Retinal pigment epithelial cell (primary cell): Measurements from ENCODE around the gene LOXL3.

Source experiments
- DNase-seq: peaks from one replicate; pipeline ENCODE4 v3.0.0-alpha.2; 2010; ENCODE audit warnings: low read depth
- H3K4me3 ChIP-seq: 2 replicates; pipeline ENCODE4 v1.5.1; 2011; ENCODE audit warnings: mild to moderate bottlenecking, low read length, control low read depth, moderate library complexity
- CTCF ChIP-seq: conservative IDR thresholded peaks from 2 replicates; pipeline ENCODE4 v1.5.1; 2011; ENCODE audit warnings: low read depth, low read length, control low read depth, inconsistent platforms

Gene LOXL3

GRCh38 chr2:74513605-74514367 lies 40.0 kb downstream of the LOXL3 start:
- no peak overlapping the region for H3K4me3 ChIP-seq
- DNase-seq = no peak
- TF ChIP-seq CTCF = no peak

GRCh38 chr2:74512744-74513604 lies 40.8 kb downstream of the LOXL3 start:
- no peak overlapping the region for H3K4me3 ChIP-seq
- no peak for TF ChIP-seq CTCF
- no peak for DNase-seq

GRCh38 chr2:74511104-74511989 lies 42.4 kb downstream of the LOXL3 start:
- no peak for DNase-seq
- no peak for TF ChIP-seq CTCF
- H3K4me3 ChIP-seq = no peak overlapping the region

- no peak for TF ChIP-seq CTCF
- DNase-seq = no peak
- H3K4me3 ChIP-seq = no peak overlapping the region
These were observed 43.5 kb downstream of the LOXL3 start for GRCh38 chr2:74510272-74510671.

- TF ChIP-seq CTCF = no peak
- H3K4me3 ChIP-seq = peak overlapping the region; percentile 98
- DNase-seq = no peak
These were observed 45.7 kb downstream of the LOXL3 start for GRCh38 chr2:74507926-74508520.

- H3K4me3 ChIP-seq = peak within 1 kb of the TSS; percentile 98
- TF ChIP-seq CTCF = peak; percentile 46
- DNase-seq = peak; percentile 85
These were observed 46.4 kb downstream of the LOXL3 start, which contains the start of gene PCGF1 for GRCh38 chr2:74507145-74507925. Gene PCGF1, minus strand, starts transcription at chr2:74507695. Its CDS starts 27 bp downstream, at chr2:74507668.
